HCT116 (cell line): ENCODE results near the gene UAP1L1. TPM values are rescaled to one million over a fixed set of nuclear protein-coding genes. Genes with fewer than 3 reads are reported as not detected.

ENCODE experiments used
- ATAC-seq: fragments of 200-7000 bp; cut with Tn5 transposase; 2 replicates; pipeline ENCODE4 v1.9.1; 2020; ENCODE audit warnings: mild to moderate bottlenecking, moderate library complexity
- BruUV-seq: library from RNA; stranded (reverse); fragments of 400-500 nt; replicated peaks from 2 replicates; lab custom pipeline; 2021; lab: Mats Ljungman, UMichigan
- CTCF ChIA-PET: fragments of 300-600 bp; sonication (Branson Sonifier 250); formaldehyde crosslinking; loops from one replicate; lab custom pipeline; 2021; ENCODE audit warnings: antibody characterized with exemption; lab: Charles Lee
- POLR2A ChIA-PET: fragments of 300-600, 350-600 bp; sonication (Branson Sonifier 250); formaldehyde crosslinking; loops from one replicate; lab custom pipeline; 2021; ENCODE audit warnings: antibody characterized with exemption; lab: Charles Lee
- RAD21 ChIA-PET, 2 experiments: fragments of 300-600 bp; sonication (Branson Sonifier 250); formaldehyde crosslinking; loops; one replicate each; lab custom pipeline; 2023; ENCODE audit warnings: low total read pairs in 2 of 2; ENCODE audit not compliant: uncharacterized antibody in 2 of 2, unreplicated experiment in 2 of 2, low non-redundant PET in 1 of 2; lab: Charles Lee
- DNase-seq: peaks from one replicate; pipeline ENCODE4 v3.0.0-alpha.2; 2010; ENCODE audit warnings: low read depth, low spot score
- H2AFZ ChIP-seq: fragments of 200-600 bp; shearing (Covaris generic), sonication (generic); 2 replicates; pipeline ENCODE4 v1.6.1; 2017; ENCODE audit warnings: low read depth, mixed run types, mixed read lengths, antibody characterized with exemption, low read length; ENCODE audit not compliant: poor library complexity, severe bottlenecking
- H3K27ac ChIP-seq: 2 replicates; pipeline ENCODE4 v1.5.1; 2012; ENCODE audit warnings: low read depth, low read length
- H3K27me3 ChIP-seq: fragments of 200-600 bp; sonication (generic); 2 replicates; pipeline ENCODE4 v1.6.1; 2016; ENCODE audit warnings: mixed run types, low read length, mixed read lengths; ENCODE audit not compliant: insufficient read depth
- H3K36me3 ChIP-seq, 2 experiments: fragments of 200-500 bp in 1 of 2; fragments of 200-600 bp in 1 of 2; sonication (Bioruptor generic) in 1 of 2; sonication (generic) in 1 of 2; 2 replicates each; pipeline versions ENCODE4 v1.5.1 to v1.6.1; 2014 to 2016; ENCODE audit warnings: low read length in 2 of 2, inconsistent platforms in 1 of 2, mixed read lengths in 1 of 2, mixed run types in 1 of 2; ENCODE audit not compliant: insufficient read depth in 2 of 2, control insufficient read depth in 1 of 2
- H3K4me1 ChIP-seq, 2 experiments: fragments of 200-600 bp in 1 of 2; sonication (generic) in 1 of 2; 2 replicates each; pipeline versions ENCODE4 v1.5.1 to v1.6.1; 2012 to 2017; ENCODE audit warnings: low read length in 2 of 2, inconsistent platforms in 1 of 2, mild to moderate bottlenecking in 1 of 2, mixed read lengths in 1 of 2, mixed run types in 1 of 2, moderate library complexity in 1 of 2; ENCODE audit not compliant: insufficient read depth in 2 of 2, control insufficient read depth in 1 of 2
- H3K4me2 ChIP-seq: fragments of 200-600 bp; sonication (generic); 2 replicates; pipeline ENCODE4 v1.6.1; 2017; ENCODE audit warnings: mixed run types, low read length, mixed read lengths
- H3K4me3 ChIP-seq, 2 experiments: fragments of 200-600 bp in 1 of 2; sonication (generic) in 1 of 2; replicated peaks in 1 of 2; 2 replicates each; pipeline ENCODE4 v1.5.1; 2011 to 2016; ENCODE audit warnings: low read length in 2 of 2, control low read depth in 1 of 2, low read depth in 1 of 2, mild to moderate bottlenecking in 1 of 2, mixed read lengths in 1 of 2, mixed run types in 1 of 2
- H3K79me2 ChIP-seq: fragments of 200-600 bp; sonication (generic); 2 replicates; pipeline ENCODE4 v1.6.1; 2017; ENCODE audit warnings: mild to moderate bottlenecking, mixed run types, low read length, moderate library complexity, mixed read lengths; ENCODE audit not compliant: insufficient read depth
- H3K9ac ChIP-seq: fragments of 200-600 bp; sonication (generic); 2 replicates; pipeline ENCODE4 v1.6.1; 2016; ENCODE audit warnings: low read length, mixed read lengths
- H3K9me2 ChIP-seq: fragments of 200-600 bp; sonication (generic), shearing (Covaris generic); 2 replicates; pipeline ENCODE4 v1.6.1; 2017; ENCODE audit warnings: mixed run types, mild to moderate bottlenecking, moderate library complexity; ENCODE audit not compliant: insufficient read depth
- H3K9me3 ChIP-seq, 2 experiments: fragments of 200-500 bp in 1 of 2; fragments of 200-600 bp in 1 of 2; sonication (Bioruptor generic) in 1 of 2; sonication (generic) in 1 of 2; 2 replicates each; pipeline ENCODE4 v1.6.1; 2014 to 2017; ENCODE audit warnings: low read length in 2 of 2, mixed read lengths in 2 of 2, inconsistent platforms in 1 of 2, low read depth in 1 of 2, mild to moderate bottlenecking in 1 of 2, mixed run types in 1 of 2, moderate library complexity in 1 of 2; ENCODE audit not compliant: control insufficient read depth in 1 of 2, insufficient read depth in 1 of 2
- H4K20me1 ChIP-seq: fragments of 200-600 bp; sonication (generic), shearing (Covaris generic); 2 replicates; pipeline ENCODE4 v1.6.1; 2017; ENCODE audit warnings: mixed run types, mild to moderate bottlenecking, moderate library complexity; ENCODE audit not compliant: insufficient read depth
- CBX3 ChIP-seq: IDR thresholded peaks from 2 replicates; pipeline ENCODE4 v1.6.1; 2012; ENCODE audit warnings: low read depth
- EZH2 ChIP-seq: fragments of 200-600 bp; sonication (generic); IDR thresholded peaks from 2 replicates; pipeline ENCODE4 v1.6.1; 2017; ENCODE audit warnings: antibody characterized with exemption, mixed run types
- FOSL1 ChIP-seq: IDR thresholded peaks from 2 replicates; pipeline ENCODE4 v1.6.1; 2012; ENCODE audit warnings: low read depth
- MAX ChIP-seq: IDR thresholded peaks from 2 replicates; pipeline ENCODE4 v1.6.1; 2012
- POLR2A ChIP-seq: IDR thresholded peaks from 2 replicates; pipeline ENCODE4 v1.7.0; 2011; ENCODE audit warnings: borderline replicate concordance; ENCODE audit not compliant: insufficient read depth, insufficient read length; ENCODE audit errors: extremely low read depth
- POLR2AphosphoS5 ChIP-seq: IDR thresholded peaks from 2 replicates; pipeline ENCODE4 v1.6.1; 2011; ENCODE audit warnings: mild to moderate bottlenecking, low read depth, low read length, moderate library complexity
- RAD21 ChIP-seq: IDR thresholded peaks from 2 replicates; pipeline ENCODE4 v1.6.1; 2012; ENCODE audit warnings: low read depth, mild to moderate bottlenecking
- SIN3A ChIP-seq: IDR thresholded peaks from 2 replicates; pipeline ENCODE4 v1.6.1; 2012; ENCODE audit warnings: low read depth
- ZBTB33 ChIP-seq: IDR thresholded peaks from 2 replicates; pipeline ENCODE4 v1.6.1; 2011; ENCODE audit warnings: mild to moderate bottlenecking, low read length, moderate library complexity; ENCODE audit not compliant: insufficient replicate concordance; ENCODE audit errors: extremely low read depth
- ZFX ChIP-seq: fragments of 450-650 bp; IDR thresholded peaks from 2 replicates; pipeline ENCODE4 v1.6.1; 2017
- ZNF274 ChIP-seq: fragments of 200-500 bp; sonication (Bioruptor generic); IDR thresholded peaks from 2 replicates; pipeline ENCODE4 v1.6.1; 2014; ENCODE audit warnings: mild to moderate bottlenecking, low read depth, low read length, inconsistent platforms
- intact Hi-C: fragments of 100-400 bp; cut with micrococcal nuclease; formaldehyde crosslinking; loops from 2 replicates; pipeline ENCODE4 v1.10.0; 2022
- total RNA-seq: library from RNA; stranded (reverse); gene quantifications from one replicate; pipeline ENCODE4 v1.2.1, GENCODE V29; 2021; ENCODE audit not compliant: unreplicated experiment

UAP1L1 gene
- total RNA-seq, 1 experiment from 2014 or later, result 11.0 TPM

GRCh38 chr9:137052998-137053943 lies 24.0 kb upstream of the UAP1L1 start (continued):
- TF ChIP-seq SIN3A (no peak), RAD21 (no peak), ZNF274 (no peak), FOSL1 (no peak)
- TF ChIP-seq, all 23 proteins: peak for 0

GRCh38 chr9:137053944-137054931 lies 23.1 kb upstream of the UAP1L1 start, which contains the start of gene ENTPD2:
TSS of gene ENTPD2 (minus strand) at chr9:137054061. CDS start at chr9:137053997, 64 bp downstream.
- ChIA-PET RAD21 (no interaction called here), POLR2A (interaction anchor here (0.6 to 1.0 kb wide), 3 partner anchors 14 to 187 kb away, joined by 3 to 7 read pairs (median 5); partner anchors contain the start of gene TUBB4B), CTCF (interaction anchor here (1.0 to 4.3 kb wide), 6 partner anchors 8 to 106 kb away, joined by 4 to 22 read pairs (median 10); partner anchors contain the start of gene NPDC1)
- Histone ChIP-seq H3K4me3 (peak within 1 kb of the TSS; percentile 57 to 68), H3K36me3 (no peaks in the 10 kb centered on the region), H4K20me1 (no peaks in the 10 kb centered on the region), H3K4me1 (peaks cover 22 to 40% of the 10 kb centered on the region in 2 experiments), H3K9me3 (no peaks in the 10 kb centered on the region), H3K27me3 (no peaks in the 10 kb centered on the region), H3K79me2 (no peaks in the 10 kb centered on the region), H3K4me2 (peak within 1 kb of the TSS; percentile 95), H3K9me2 (no peaks in the 10 kb centered on the region), H3K9ac (peak within 1 kb of the TSS; percentile 66), H3K27ac (peak within 1 kb of the TSS; percentile 85), H2AFZ (no peak within 1 kb of the TSS)
- peak; percentile 86 for ATAC-seq
- no peak for DNase-seq
- BruUV-seq, result no TSS peak
- TF ChIP-seq POLR2AphosphoS5, result peak; percentile 85
- TF ChIP-seq MAX, result no peak
- TF ChIP-seq POLR2A, result peak; percentile 26
- TF ChIP-seq CBX3, result no peak
- TF ChIP-seq ZFX, result peak; percentile 52; the same call in 1 of the 2 replicates
- TF ChIP-seq ZBTB33, result no peak
- no peak for TF ChIP-seq RAD21
- no peak for TF ChIP-seq EZH2
- intact Hi-C loops, result no loop called here
